ENCODE measurements around the gene MKLN1. TPM values are rescaled to one million over a fixed set of nuclear protein-coding genes. Genes with fewer than 3 reads are reported as not detected.

The MKLN1 gene
- polyA plus RNA-seq, 1 donor from 2014 or later = 15.9 TPM

DNA sequence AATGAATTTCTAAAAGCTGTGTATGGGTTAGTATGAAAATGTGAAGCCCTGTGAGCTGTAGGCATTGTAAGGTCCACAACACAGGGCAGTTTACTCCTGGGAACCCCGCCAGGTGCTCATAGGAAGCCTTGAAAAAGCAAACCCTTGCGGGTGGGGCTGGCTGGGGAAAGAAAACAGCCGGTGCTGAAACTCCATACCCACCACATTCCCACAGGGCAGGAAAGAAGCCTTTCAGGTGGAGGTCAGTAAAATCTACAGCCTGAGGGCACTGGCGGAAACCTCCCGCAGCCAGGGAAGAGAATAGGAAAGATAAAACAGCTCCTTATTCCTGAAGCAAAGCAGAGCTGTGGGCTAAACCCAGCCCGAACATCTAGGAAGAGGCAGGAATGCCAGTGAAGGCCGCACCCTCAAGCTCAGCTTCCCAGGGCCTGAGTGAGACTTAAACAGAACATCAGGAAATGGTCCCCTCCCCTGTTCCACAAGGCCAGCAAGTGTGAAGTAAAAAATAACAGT, 194.0 kb downstream of the MKLN1 start:
- Histone ChIP-seq H3K9me2 (ENCODE audit: insufficient read depth, low read length) (no peaks in the 10 kb centered on the region), H3K4me2 (ENCODE audit: low read length) (no peak overlapping the region), H4K20me1 (ENCODE audit: insufficient read depth) (no peaks in the 10 kb centered on the region), H3K79me2 (replicated peaks; ENCODE audit: insufficient read depth, low read length) (no peaks in the 10 kb centered on the region), H3F3A (ENCODE audit: insufficient read depth, low read length, poor library complexity, severe bottlenecking) (no peaks in the 10 kb centered on the region), H3K27me3 (ENCODE audit: insufficient read depth, low read depth, low read length) (no peaks in the 10 kb centered on the region), H3K4me3 (ENCODE audit: low read length) (no peak overlapping the region), H3K36me3 (ENCODE audit: insufficient read depth, low read length) (no peaks in the 10 kb centered on the region), H3K9ac (ENCODE audit: low read length) (no peak overlapping the region), H3K27ac (ENCODE audit: low read length) (no peak overlapping the region), H2AFZ (ENCODE audit: low read depth, low read length) (no peak overlapping the region), H3K9me3 (ENCODE audit: low read length) (no peaks in the 10 kb centered on the region)
- TF ChIP-seq SMC3 (conservative IDR thresholded peaks at IDR 0.05; ENCODE audit: poor library complexity) (no peak), EP300 (conservative IDR thresholded peaks at IDR 0.05; ENCODE audit: poor library complexity, severe bottlenecking) (no peak), TAF1 (IDR thresholded peaks at IDR 0.05; ENCODE audit: low read depth) (no peak), EZH2 (IDR thresholded peaks at IDR 0.05; ENCODE audit: borderline replicate concordance, insufficient read depth, low read length, poor library complexity, severe bottlenecking) (no peak), MXI1 (conservative IDR thresholded peaks at IDR 0.05; ENCODE audit: poor library complexity, severe bottlenecking) (no peak), POLR2AphosphoS5 (IDR thresholded peaks at IDR 0.05) (no peak), RAD21 (conservative IDR thresholded peaks at IDR 0.05) (no peak)
- TF ChIP-seq, protein P1, sequence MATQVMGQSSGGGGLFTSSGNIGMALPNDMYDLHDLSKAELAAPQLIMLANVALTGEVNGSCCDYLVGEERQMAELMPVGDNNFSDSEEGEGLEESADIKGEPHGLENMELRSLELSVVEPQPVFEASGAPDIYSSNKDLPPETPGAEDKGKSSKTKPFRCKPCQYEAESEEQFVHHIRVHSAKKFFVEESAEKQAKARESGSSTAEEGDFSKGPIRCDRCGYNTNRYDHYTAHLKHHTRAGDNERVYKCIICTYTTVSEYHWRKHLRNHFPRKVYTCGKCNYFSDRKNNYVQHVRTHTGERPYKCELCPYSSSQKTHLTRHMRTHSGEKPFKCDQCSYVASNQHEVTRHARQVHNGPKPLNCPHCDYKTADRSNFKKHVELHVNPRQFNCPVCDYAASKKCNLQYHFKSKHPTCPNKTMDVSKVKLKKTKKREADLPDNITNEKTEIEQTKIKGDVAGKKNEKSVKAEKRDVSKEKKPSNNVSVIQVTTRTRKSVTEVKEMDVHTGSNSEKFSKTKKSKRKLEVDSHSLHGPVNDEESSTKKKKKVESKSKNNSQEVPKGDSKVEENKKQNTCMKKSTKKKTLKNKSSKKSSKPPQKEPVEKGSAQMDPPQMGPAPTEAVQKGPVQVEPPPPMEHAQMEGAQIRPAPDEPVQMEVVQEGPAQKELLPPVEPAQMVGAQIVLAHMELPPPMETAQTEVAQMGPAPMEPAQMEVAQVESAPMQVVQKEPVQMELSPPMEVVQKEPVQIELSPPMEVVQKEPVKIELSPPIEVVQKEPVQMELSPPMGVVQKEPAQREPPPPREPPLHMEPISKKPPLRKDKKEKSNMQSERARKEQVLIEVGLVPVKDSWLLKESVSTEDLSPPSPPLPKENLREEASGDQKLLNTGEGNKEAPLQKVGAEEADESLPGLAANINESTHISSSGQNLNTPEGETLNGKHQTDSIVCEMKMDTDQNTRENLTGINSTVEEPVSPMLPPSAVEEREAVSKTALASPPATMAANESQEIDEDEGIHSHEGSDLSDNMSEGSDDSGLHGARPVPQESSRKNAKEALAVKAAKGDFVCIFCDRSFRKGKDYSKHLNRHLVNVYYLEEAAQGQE (IDR thresholded peaks at IDR 0.05; ENCODE audit: borderline replicate concordance) = no peak
- TF ChIP-seq, protein P2, sequence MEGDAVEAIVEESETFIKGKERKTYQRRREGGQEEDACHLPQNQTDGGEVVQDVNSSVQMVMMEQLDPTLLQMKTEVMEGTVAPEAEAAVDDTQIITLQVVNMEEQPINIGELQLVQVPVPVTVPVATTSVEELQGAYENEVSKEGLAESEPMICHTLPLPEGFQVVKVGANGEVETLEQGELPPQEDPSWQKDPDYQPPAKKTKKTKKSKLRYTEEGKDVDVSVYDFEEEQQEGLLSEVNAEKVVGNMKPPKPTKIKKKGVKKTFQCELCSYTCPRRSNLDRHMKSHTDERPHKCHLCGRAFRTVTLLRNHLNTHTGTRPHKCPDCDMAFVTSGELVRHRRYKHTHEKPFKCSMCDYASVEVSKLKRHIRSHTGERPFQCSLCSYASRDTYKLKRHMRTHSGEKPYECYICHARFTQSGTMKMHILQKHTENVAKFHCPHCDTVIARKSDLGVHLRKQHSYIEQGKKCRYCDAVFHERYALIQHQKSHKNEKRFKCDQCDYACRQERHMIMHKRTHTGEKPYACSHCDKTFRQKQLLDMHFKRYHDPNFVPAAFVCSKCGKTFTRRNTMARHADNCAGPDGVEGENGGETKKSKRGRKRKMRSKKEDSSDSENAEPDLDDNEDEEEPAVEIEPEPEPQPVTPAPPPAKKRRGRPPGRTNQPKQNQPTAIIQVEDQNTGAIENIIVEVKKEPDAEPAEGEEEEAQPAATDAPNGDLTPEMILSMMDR (IDR thresholded peaks at IDR 0.05; ENCODE audit: poor library complexity, severe bottlenecking) = no peak

DNA sequence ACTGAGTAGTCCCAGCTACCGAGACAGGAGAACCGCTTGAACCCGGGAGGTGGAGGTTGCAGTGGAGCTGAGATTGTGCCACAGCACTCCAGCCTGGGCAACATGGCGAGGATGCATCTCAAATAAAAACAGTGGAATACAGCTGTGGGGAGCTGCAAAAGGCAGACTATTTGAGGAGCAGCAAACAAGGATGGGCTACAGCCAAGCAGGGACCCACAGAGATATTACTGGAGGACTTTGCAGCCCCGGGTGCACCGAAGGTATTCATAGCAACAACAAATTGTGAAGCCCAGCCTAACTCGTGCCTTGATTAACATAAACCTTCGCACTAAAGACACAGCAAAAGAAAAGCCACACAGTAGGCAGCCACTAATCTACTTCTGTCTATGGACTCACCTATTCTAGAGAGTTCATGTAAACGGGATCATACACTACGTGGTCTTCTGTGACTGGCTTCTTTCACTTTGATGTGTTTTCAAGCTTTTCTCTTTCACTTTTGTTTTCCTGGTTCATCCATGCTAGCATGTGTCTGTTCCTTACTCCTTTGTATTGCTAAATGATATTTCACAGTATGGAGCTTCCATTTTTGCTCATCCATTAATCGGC, 194.8 kb downstream of the MKLN1 start:
- Histone ChIP-seq H3K4me2 (ENCODE audit: low read length) (no peak overlapping the region), H3K9me2 (ENCODE audit: insufficient read depth, low read length) (no peaks in the 10 kb centered on the region), H3K9me3 (ENCODE audit: low read length) (no peaks in the 10 kb centered on the region), H3K27ac (ENCODE audit: low read length) (no peak overlapping the region), H4K20me1 (ENCODE audit: insufficient read depth) (no peaks in the 10 kb centered on the region), H3K36me3 (ENCODE audit: insufficient read depth, low read length) (no peaks in the 10 kb centered on the region), H2AFZ (ENCODE audit: low read depth, low read length) (no peak overlapping the region), H3K4me3 (ENCODE audit: low read length) (no peak overlapping the region), H3K9ac (ENCODE audit: low read length) (no peak overlapping the region), H3K27me3 (ENCODE audit: insufficient read depth, low read depth, low read length) (no peaks in the 10 kb centered on the region), H3F3A (ENCODE audit: insufficient read depth, low read length, poor library complexity, severe bottlenecking) (no peaks in the 10 kb centered on the region), H3K79me2 (replicated peaks; ENCODE audit: insufficient read depth, low read length) (no peaks in the 10 kb centered on the region)
- TF ChIP-seq RAD21 (conservative IDR thresholded peaks at IDR 0.05) = no peak
- no peak for TF ChIP-seq EZH2 (IDR thresholded peaks at IDR 0.05; ENCODE audit: borderline replicate concordance, insufficient read depth, low read length, poor library complexity, severe bottlenecking)
- no peak for TF ChIP-seq SMC3 (conservative IDR thresholded peaks at IDR 0.05; ENCODE audit: poor library complexity)
- TF ChIP-seq, protein P2 (IDR thresholded peaks at IDR 0.05; ENCODE audit: poor library complexity, severe bottlenecking) = no peak
- no peak for TF ChIP-seq POLR2AphosphoS5 (IDR thresholded peaks at IDR 0.05)
- no peak for TF ChIP-seq EP300 (conservative IDR thresholded peaks at IDR 0.05; ENCODE audit: poor library complexity, severe bottlenecking)
- no peak for TF ChIP-seq MXI1 (conservative IDR thresholded peaks at IDR 0.05; ENCODE audit: poor library complexity, severe bottlenecking)
- TF ChIP-seq TAF1 (IDR thresholded peaks at IDR 0.05; ENCODE audit: low read depth) = no peak
- TF ChIP-seq, protein P1 (IDR thresholded peaks at IDR 0.05; ENCODE audit: borderline replicate concordance) = no peak
